Measurements from ENCODE around the gene NR2E1.

The NR2E1 gene

GRCh38 chr6:108159981-108160380, 5.8 kb upstream of the NR2E1 start:
- DNase-seq = no peak
- Histone ChIP-seq H3K27me3 (ENCODE audit: insufficient read depth, low read length) (peaks cover 79% of the 10 kb centered on the region), H4K8ac (ENCODE audit: low read depth, low read length) (no peak overlapping the region), H3K27ac (ENCODE audit: low read depth, low read length) (no peak overlapping the region), H2BK5ac (ENCODE audit: low read depth, low read length, poor library complexity) (no peak overlapping the region), H3K9me3 (ENCODE audit: insufficient read depth, low read depth, low read length) (peaks cover 4% of the 10 kb centered on the region), H3K79me1 (ENCODE audit: low read length) (no peaks in the 10 kb centered on the region), H2AK5ac (ENCODE audit: low read length) (no peak overlapping the region), H3K14ac (ENCODE audit: low read length) (no peak overlapping the region), H3K23ac (ENCODE audit: low read length) (no peak overlapping the region), H2BK120ac (ENCODE audit: insufficient read depth, low read length, poor library complexity) (no peak overlapping the region), H3K79me2 (ENCODE audit: control insufficient read depth, insufficient read depth, low read length, poor library complexity) (no peaks in the 10 kb centered on the region), H4K12ac (ENCODE audit: low read depth, low read length) (no peak overlapping the region), H3K4ac (ENCODE audit: low read depth, low read length) (no peak overlapping the region), H3K36me3 (ENCODE audit: control insufficient read depth in 1 of 2, insufficient read depth in 2 of 2, low read length in 2 of 2) (no peaks in the 10 kb centered on the region), H3K4me3 (ENCODE audit: low read depth, low read length) (no peak overlapping the region), H2BK12ac (ENCODE audit: low read length) (no peak overlapping the region), H3K18ac (ENCODE audit: low read length) (no peak overlapping the region), H4K91ac (ENCODE audit: low read depth, low read length) (no peak overlapping the region), H2AFZ (ENCODE audit: insufficient read depth, low read length, poor library complexity) (no peak overlapping the region), H3K4me2 (ENCODE audit: low read length) (no peak overlapping the region), H3K9ac (ENCODE audit: low read length) (no peak overlapping the region), H3K4me1 (ENCODE audit: control insufficient read depth in 1 of 2, insufficient read depth in 2 of 2, low read length in 2 of 2) (peaks cover 7 to 9% of the 10 kb centered on the region in 2 experiments)
- no CpG with 5 or more reads among the region's 5 CpGs for WGBS (ENCODE audit: extremely low coverage, insufficient coverage, insufficient read length)

- H3K9me3 ChIP-seq (ENCODE audit: insufficient read depth, low read depth, low read length) = peaks cover 4% of the 10 kb centered on the region
- no peak overlapping the region for H3K27ac ChIP-seq (ENCODE audit: low read depth, low read length)
- H3K79me1 ChIP-seq (ENCODE audit: low read length) = no peaks in the 10 kb centered on the region
- no CpG with 5 or more reads among the region's 3 CpGs for WGBS (ENCODE audit: extremely low coverage, insufficient coverage, insufficient read length)
- no peak overlapping the region for H3K9ac ChIP-seq (ENCODE audit: low read length)
- no peaks in the 10 kb centered on the region for H3K79me2 ChIP-seq (ENCODE audit: control insufficient read depth, insufficient read depth, low read length, poor library complexity)
- H2AFZ ChIP-seq (ENCODE audit: insufficient read depth, low read length, poor library complexity) = no peak overlapping the region
- H2AK5ac ChIP-seq (ENCODE audit: low read length) = no peak overlapping the region
- H3K14ac ChIP-seq (ENCODE audit: low read length) = no peak overlapping the region
- no peak overlapping the region for H4K8ac ChIP-seq (ENCODE audit: low read depth, low read length)
- no peak overlapping the region for H3K4me2 ChIP-seq (ENCODE audit: low read length)
- H3K4me1 ChIP-seq (ENCODE audit: control insufficient read depth in 1 of 2, insufficient read depth in 2 of 2, low read length in 2 of 2) = peaks cover 21% of the 10 kb centered on the region in 2 experiments
- H3K4me3 ChIP-seq (ENCODE audit: low read depth, low read length) = peak overlapping the region; percentile 13
- no peak overlapping the region for H3K4ac ChIP-seq (ENCODE audit: low read depth, low read length)
- H4K91ac ChIP-seq (ENCODE audit: low read depth, low read length) = no peak overlapping the region
- no peaks in the 10 kb centered on the region for H3K36me3 ChIP-seq (ENCODE audit: control insufficient read depth in 1 of 2, insufficient read depth in 2 of 2, low read length in 2 of 2)
- H3K27me3 ChIP-seq (ENCODE audit: insufficient read depth, low read length) = peaks cover 90% of the 10 kb centered on the region
- DNase-seq = no peak
- H3K18ac ChIP-seq (ENCODE audit: low read length) = no peak overlapping the region
- no peak overlapping the region for H2BK12ac ChIP-seq (ENCODE audit: low read length)
- H3K23ac ChIP-seq (ENCODE audit: low read length) = no peak overlapping the region
- H2BK5ac ChIP-seq (ENCODE audit: low read depth, low read length, poor library complexity) = no peak overlapping the region
- no peak overlapping the region for H2BK120ac ChIP-seq (ENCODE audit: insufficient read depth, low read length, poor library complexity)
- no peak overlapping the region for H4K12ac ChIP-seq (ENCODE audit: low read depth, low read length)
Measured at GRCh38 chr6:108161724-108162282, 4.0 kb upstream of the NR2E1 start.

DNA sequence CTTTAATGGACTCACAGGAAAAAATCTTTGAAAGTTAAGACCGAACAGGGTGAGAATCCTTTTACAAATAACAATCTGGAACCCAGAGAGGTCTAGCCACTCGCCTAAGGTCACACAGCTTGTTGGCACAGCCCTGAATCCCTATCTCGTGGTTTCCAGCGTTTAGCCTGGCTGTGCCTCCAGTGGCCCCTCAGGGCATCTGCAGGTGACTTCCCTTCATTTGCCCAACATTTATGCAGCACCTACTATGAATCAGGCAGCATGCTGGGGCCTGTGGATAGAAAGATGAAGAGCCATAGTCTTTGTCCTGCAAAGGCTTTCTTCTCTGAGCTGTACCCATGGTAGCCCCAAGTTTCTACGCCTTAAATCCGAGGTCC, 2.6 kb upstream of the NR2E1 start:
- Histone ChIP-seq H3K4me1 (ENCODE audit: control insufficient read depth in 1 of 2, insufficient read depth in 2 of 2, low read length in 2 of 2) (peaks cover 26 to 28% of the 10 kb centered on the region in 2 experiments), H3K4me3 (ENCODE audit: low read depth, low read length) (no peak overlapping the region), H4K91ac (ENCODE audit: low read depth, low read length) (no peak overlapping the region), H3K27ac (ENCODE audit: low read depth, low read length) (no peak overlapping the region), H2BK5ac (ENCODE audit: low read depth, low read length, poor library complexity) (no peak overlapping the region), H4K8ac (ENCODE audit: low read depth, low read length) (no peak overlapping the region), H2BK12ac (ENCODE audit: low read length) (no peak overlapping the region), H2AFZ (ENCODE audit: insufficient read depth, low read length, poor library complexity) (no peak overlapping the region), H3K4me2 (ENCODE audit: low read length) (no peak overlapping the region), H3K27me3 (ENCODE audit: insufficient read depth, low read length) (peaks cover 90% of the 10 kb centered on the region), H3K4ac (ENCODE audit: low read depth, low read length) (no peak overlapping the region), H3K14ac (ENCODE audit: low read length) (no peak overlapping the region), H3K23ac (ENCODE audit: low read length) (no peak overlapping the region), H3K18ac (ENCODE audit: low read length) (no peak overlapping the region), H3K36me3 (ENCODE audit: control insufficient read depth in 1 of 2, insufficient read depth in 2 of 2, low read length in 2 of 2) (no peaks in the 10 kb centered on the region), H3K79me2 (ENCODE audit: control insufficient read depth, insufficient read depth, low read length, poor library complexity) (no peaks in the 10 kb centered on the region), H2BK120ac (ENCODE audit: insufficient read depth, low read length, poor library complexity) (no peak overlapping the region), H2AK5ac (ENCODE audit: low read length) (no peak overlapping the region), H3K79me1 (ENCODE audit: low read length) (no peaks in the 10 kb centered on the region), H3K9ac (ENCODE audit: low read length) (no peak overlapping the region), H3K9me3 (ENCODE audit: insufficient read depth, low read depth, low read length) (no peaks in the 10 kb centered on the region), H4K12ac (ENCODE audit: low read depth, low read length) (no peak overlapping the region)
- peak in 1 of 2 donors; percentile 30 for DNase-seq
- WGBS (ENCODE audit: extremely low coverage, insufficient coverage, insufficient read length) = no CpG with 5 or more reads among the region's 6 CpGs

GRCh38 chr6:108163644-108164542, 1.9 kb upstream of the NR2E1 start:
- WGBS (ENCODE audit: extremely low coverage, insufficient coverage, insufficient read length) = no CpG with 5 or more reads among the region's 41 CpGs
- peaks cover 92% of the 10 kb centered on the region for H3K27me3 ChIP-seq (ENCODE audit: insufficient read depth, low read length)
- H3K23ac ChIP-seq (ENCODE audit: low read length) = no peak overlapping the region
- peaks cover 32 to 33% of the 10 kb centered on the region in 2 experiments for H3K4me1 ChIP-seq (ENCODE audit: control insufficient read depth in 1 of 2, insufficient read depth in 2 of 2, low read length in 2 of 2)
- H4K91ac ChIP-seq (ENCODE audit: low read depth, low read length) = no peak overlapping the region
- no peak overlapping the region for H3K4me2 ChIP-seq (ENCODE audit: low read length)
- H4K12ac ChIP-seq (ENCODE audit: low read depth, low read length) = no peak overlapping the region
- no peak overlapping the region for H2AK5ac ChIP-seq (ENCODE audit: low read length)
- H3K4ac ChIP-seq (ENCODE audit: low read depth, low read length) = no peak overlapping the region
- no peak overlapping the region for H3K4me3 ChIP-seq (ENCODE audit: low read depth, low read length)
- no peak overlapping the region for H2BK12ac ChIP-seq (ENCODE audit: low read length)
- H2BK120ac ChIP-seq (ENCODE audit: insufficient read depth, low read length, poor library complexity) = no peak overlapping the region
- H2BK5ac ChIP-seq (ENCODE audit: low read depth, low read length, poor library complexity) = no peak overlapping the region
- H3K27ac ChIP-seq (ENCODE audit: low read depth, low read length) = no peak overlapping the region
- no peaks in the 10 kb centered on the region for H3K79me1 ChIP-seq (ENCODE audit: low read length)
- no peaks in the 10 kb centered on the region for H3K79me2 ChIP-seq (ENCODE audit: control insufficient read depth, insufficient read depth, low read length, poor library complexity)
- no peak overlapping the region for H3K14ac ChIP-seq (ENCODE audit: low read length)
- no peak overlapping the region for H3K18ac ChIP-seq (ENCODE audit: low read length)
- no peak overlapping the region for H4K8ac ChIP-seq (ENCODE audit: low read depth, low read length)
- no peak overlapping the region for H3K9ac ChIP-seq (ENCODE audit: low read length)
- H2AFZ ChIP-seq (ENCODE audit: insufficient read depth, low read length, poor library complexity) = no peak overlapping the region
- no peaks in the 10 kb centered on the region for H3K9me3 ChIP-seq (ENCODE audit: insufficient read depth, low read depth, low read length)
- DNase-seq = peak in 1 of 2 donors; percentile 30
- H3K36me3 ChIP-seq (ENCODE audit: control insufficient read depth in 1 of 2, insufficient read depth in 2 of 2, low read length in 2 of 2) = no peaks in the 10 kb centered on the region

Data from trophoblast cell (in vitro differentiated cells and primary cell).